SK-N-SH (cell line): ENCODE measurements around the gene IFI16. TPM values are rescaled to one million over a fixed set of nuclear protein-coding genes. Genes with fewer than 3 reads are reported as not detected.

ENCODE experiments used
- CTCF ChIA-PET: fragments of 300-600, 350-600 bp; formaldehyde crosslinking; extraction: SDS; loops from one replicate; lab custom pipeline; 2021; lab: Yijun Ruan, JAX
- POLR2A ChIA-PET: fragments of 350-600 bp; sonication (Branson Sonifier 250); formaldehyde crosslinking; extraction: SDS; loops from one replicate; lab custom pipeline; 2020; ENCODE audit warnings: antibody characterized with exemption, inconsistent platforms; lab: Yijun Ruan, JAX
- DNase-seq: peaks from one replicate; pipeline ENCODE4 v3.0.0; 2012
- H2AFZ ChIP-seq: fragments of 200-600 bp; sonication (generic); 2 replicates; pipeline ENCODE4 v1.8.1; 2016; ENCODE audit warnings: antibody characterized with exemption, mild to moderate bottlenecking, low read depth
- H3F3A ChIP-seq: fragments of 200-600 bp; sonication (generic); replicated peaks from 2 replicates; pipeline ENCODE3; 2016; ENCODE audit warnings: antibody characterized with exemption, mild to moderate bottlenecking; ENCODE audit not compliant: insufficient read depth
- H3K27ac ChIP-seq, 2 experiments: fragments of 200-500 bp in 1 of 2; fragments of 200-600 bp in 1 of 2; sonication (Bioruptor generic) in 1 of 2; sonication (generic), shearing (Covaris generic) in 1 of 2; 2 replicates each; pipeline versions ENCODE4 v1.5.1 to v1.6.1; 2014 to 2016; ENCODE audit warnings: low read depth in 2 of 2, inconsistent platforms in 1 of 2, low read length in 1 of 2, mild to moderate bottlenecking in 1 of 2, mixed read lengths in 1 of 2
- H3K27me3 ChIP-seq: fragments of 200-600 bp; sonication (generic), shearing (Covaris generic); 2 replicates; pipeline ENCODE4 v1.6.1; 2016; ENCODE audit warnings: mixed run types; ENCODE audit not compliant: insufficient read depth
- H3K36me3 ChIP-seq, 2 experiments: fragments of 200-500 bp in 1 of 2; fragments of 200-600 bp in 1 of 2; sonication (Bioruptor generic) in 1 of 2; sonication (generic) in 1 of 2; replicated peaks in 1 of 2; 2 replicates each; pipeline versions ENCODE3 to v1.5.1; 2014 to 2016; ENCODE audit warnings: low read length in 1 of 2, mild to moderate bottlenecking in 1 of 2; ENCODE audit not compliant: insufficient read depth in 2 of 2, control insufficient read depth in 1 of 2
- H3K4me1 ChIP-seq, 2 experiments: fragments of 200-500 bp in 1 of 2; fragments of 200-600 bp in 1 of 2; sonication (Bioruptor generic) in 1 of 2; sonication (generic), shearing (Covaris generic) in 1 of 2; 2 replicates each; pipeline versions ENCODE4 v1.5.1 to v1.6.1; 2014 to 2016; ENCODE audit warnings: low read depth in 1 of 2, low read length in 1 of 2, mixed run types in 1 of 2; ENCODE audit not compliant: insufficient read depth in 2 of 2, control insufficient read depth in 1 of 2
- H3K4me2 ChIP-seq: fragments of 200-600 bp; sonication (generic), shearing (Covaris generic); 2 replicates; pipeline ENCODE4 v1.6.1; 2017; ENCODE audit warnings: mixed run types
- H3K4me3 ChIP-seq, 2 experiments: fragments of 200-500 bp in 1 of 2; fragments of 200-600 bp in 1 of 2; sonication (Bioruptor generic) in 1 of 2; sonication (generic), shearing (Covaris generic) in 1 of 2; 2 replicates each; pipeline versions ENCODE4 v1.5.1 to v1.8.1; 2014 to 2016; ENCODE audit warnings: low read depth in 2 of 2, inconsistent platforms in 1 of 2, low read length in 1 of 2, mild to moderate bottlenecking in 1 of 2, mixed read lengths in 1 of 2, moderate library complexity in 1 of 2
- H3K79me2 ChIP-seq: fragments of 200-600 bp; sonication (generic); 2 replicates; pipeline ENCODE4 v1.8.1; 2017; ENCODE audit warnings: mild to moderate bottlenecking; ENCODE audit not compliant: insufficient read depth
- H3K9ac ChIP-seq: fragments of 200-600 bp; sonication (generic); 2 replicates; pipeline ENCODE4 v1.6.1; 2017; ENCODE audit warnings: mixed run types
- H3K9me2 ChIP-seq: fragments of 200-600 bp; sonication (generic); 2 replicates; pipeline ENCODE4 v1.6.1; 2017; ENCODE audit warnings: mixed run types
- H3K9me3 ChIP-seq: fragments of 200-600 bp; sonication (generic); 2 replicates; pipeline ENCODE4 v1.6.1; 2017; ENCODE audit warnings: mixed run types, mild to moderate bottlenecking, moderate library complexity
- H4K20me1 ChIP-seq: fragments of 200-600 bp; sonication (generic); 2 replicates; pipeline ENCODE4 v1.6.1; 2017; ENCODE audit warnings: mild to moderate bottlenecking, mixed run types; ENCODE audit not compliant: insufficient read depth
- ELF1 ChIP-seq: IDR thresholded peaks from 2 replicates; pipeline ENCODE4 v1.4.0; 2012
- EP300 ChIP-seq, 2 experiments: IDR thresholded peaks; 2 replicates each; pipeline versions ENCODE4 v1.4.0 to v1.6.1; 2012; ENCODE audit warnings: borderline replicate concordance in 1 of 2, low read depth in 1 of 2, low read length in 1 of 2
- EZH2phosphoT487 ChIP-seq: fragments of 200-600 bp; sonication (generic); IDR thresholded peaks from 2 replicates; pipeline ENCODE4 v1.6.1; 2017; ENCODE audit warnings: low read depth, mixed run types, mild to moderate bottlenecking, antibody characterized with exemption, moderate library complexity, borderline replicate concordance
- FOXJ3 ChIP-seq: sonication (generic); formaldehyde crosslinking; IDR thresholded peaks from 2 replicates; pipeline ENCODE4 v1.5.1; 2020; ENCODE audit warnings: mild to moderate bottlenecking, missing genetic modification reagents
- FOXM1 ChIP-seq: IDR thresholded peaks from 2 replicates; pipeline ENCODE4 v1.4.0; 2012; ENCODE audit warnings: low read depth, mild to moderate bottlenecking
- GATA2 ChIP-seq: sonication (generic); formaldehyde crosslinking; IDR thresholded peaks from 2 replicates; pipeline ENCODE4 v1.5.0; 2020; ENCODE audit warnings: mild to moderate bottlenecking, missing genetic modification reagents
- MAX ChIP-seq: IDR thresholded peaks from 2 replicates; pipeline ENCODE4 v1.4.0; 2012; ENCODE audit warnings: low read depth
- MEF2A ChIP-seq: IDR thresholded peaks from 2 replicates; pipeline ENCODE4 v1.4.0; 2012; ENCODE audit warnings: low read depth, borderline replicate concordance
- MXI1 ChIP-seq: IDR thresholded peaks from 2 replicates; pipeline ENCODE4 v1.6.1; 2012; ENCODE audit warnings: mild to moderate bottlenecking, low read depth, low read length, improper control_type of control experiment
- POLR2AphosphoS5 ChIP-seq: IDR thresholded peaks from 2 replicates; pipeline ENCODE4 v1.6.1; 2012; ENCODE audit warnings: low read depth, low read length
- RCOR1 ChIP-seq: fragments of 150-350 bp; IDR thresholded peaks from 2 replicates; pipeline ENCODE4 v1.6.1; 2017; ENCODE audit warnings: antibody characterized with exemption, low read length
- RXRA ChIP-seq: IDR thresholded peaks from 2 replicates; pipeline ENCODE4 v1.4.0; 2012; ENCODE audit warnings: low read depth, mild to moderate bottlenecking, borderline replicate concordance
- SMC3 ChIP-seq: IDR thresholded peaks from 2 replicates; pipeline ENCODE4 v1.6.1; 2012; ENCODE audit warnings: low read depth, low read length, improper control_type of control experiment
- TAF1 ChIP-seq: IDR thresholded peaks from 2 replicates; pipeline ENCODE4 v1.6.1; 2012; ENCODE audit warnings: low read depth, mild to moderate bottlenecking, low read length, moderate library complexity, borderline replicate concordance
- TCF12 ChIP-seq: IDR thresholded peaks from 2 replicates; pipeline ENCODE4 v1.4.0; 2012
- TEAD4 ChIP-seq: IDR thresholded peaks from 2 replicates; pipeline ENCODE4 v1.4.0; 2012; ENCODE audit warnings: mild to moderate bottlenecking, borderline replicate concordance; ENCODE audit not compliant: insufficient read depth
- YY1 ChIP-seq: IDR thresholded peaks from 2 replicates; pipeline ENCODE4 v1.4.0; 2012; ENCODE audit warnings: low read depth, mild to moderate bottlenecking
- WGBS: methylation state at CpG from one replicate; pipeline ENCODE4 v1.1.6; 2017; ENCODE audit warnings: low lambda C conversion rate; 5-methylcytosine and 5-hydroxymethylcytosine counted together
- polyA plus RNA-seq, 3 experiments: library from polyadenylated mRNA; depleted of rRNA; stranded (reverse); fragments of >200 nt; gene quantifications; 2 replicates each; pipeline ENCODE4 v1.2.3, GENCODE V29; 2012
- TF ChIP-seq, protein P1 (sequence below): IDR thresholded peaks from 2 replicates; pipeline ENCODE4 v1.4.0; 2012; ENCODE audit warnings: low read depth, borderline replicate concordance
- TF ChIP-seq, protein P2 (sequence below): fragments of 150-350 bp; IDR thresholded peaks from 2 replicates; pipeline ENCODE4 v1.6.1; 2016; ENCODE audit warnings: mild to moderate bottlenecking, low read depth, low read length

IFI16 gene
- polyA plus RNA-seq, 1 of the 3 experiments (the other 2 are of a cell fraction), result 56.1 TPM

GRCh38 chr1:159077120-159077961, 67.6 kb downstream of the IFI16 start:
- H3K36me3 ChIP-seq, result no peaks in the 10 kb centered on the region
- TF ChIP-seq MEF2A (no peak), SMC3 (no peak), MAX (peak; percentile 34; the same call in 1 of the 2 replicates), POLR2AphosphoS5 (peak; percentile 60; the same call in 1 of the 2 replicates), RCOR1 (no peak), MXI1 (no peak), EP300 (IDR thresholded peaks at IDR 0.05; ENCODE audit: borderline replicate concordance in 1 of 2, low read depth in 1 of 2, low read length in 1 of 2) (no peak; a peak in 1 of 4 replicates), FOXM1 (no peak), YY1 (peak; percentile 91)
- TF ChIP-seq, all 33 proteins: peak for 3
- DNase-seq, result no peak
- H3F3A ChIP-seq, result peaks cover 25% of the 10 kb centered on the region
- no peaks in the 10 kb centered on the region for H4K20me1 ChIP-seq
- H3K9ac ChIP-seq, result peak overlapping the region; percentile 51
- peak overlapping the region; percentile 69 for H3K4me2 ChIP-seq
- H3K4me3 ChIP-seq, result peak overlapping the region; percentile 22 to 35; a peak in 2 of 4 replicates
- peak overlapping the region; percentile 95 for H2AFZ ChIP-seq
- H3K4me1 ChIP-seq, result peaks cover 4 to 23% of the 10 kb centered on the region in 2 experiments; a peak in 3 of 4 replicates
- WGBS, result 23% methylated on average over 11 of the region's 12 CpGs
- peak overlapping the region; percentile 89 to 91 for H3K27ac ChIP-seq
- no peaks in the 10 kb centered on the region for H3K9me2 ChIP-seq
- H3K9me3 ChIP-seq, result no peaks in the 10 kb centered on the region
- CTCF ChIA-PET, result no interaction called here
- H3K27me3 ChIP-seq, result no peaks in the 10 kb centered on the region
- POLR2A ChIA-PET, result no interaction called here
- H3K79me2 ChIP-seq, result no peaks in the 10 kb centered on the region

- Histone ChIP-seq H3K36me3 (no peaks in the 10 kb centered on the region), H2AFZ (no peak overlapping the region), H3K4me2 (no peak overlapping the region), H3K4me1 (peaks cover 4 to 23% of the 10 kb centered on the region in 2 experiments; a peak in 3 of 4 replicates), H3K27ac (no peak overlapping the region), H3K79me2 (no peaks in the 10 kb centered on the region), H3K9me2 (no peaks in the 10 kb centered on the region), H4K20me1 (no peaks in the 10 kb centered on the region), H3K9ac (no peak overlapping the region), H3F3A (peaks cover 25% of the 10 kb centered on the region), H3K9me3 (no peaks in the 10 kb centered on the region), H3K4me3 (no peak overlapping the region), H3K27me3 (no peaks in the 10 kb centered on the region)
- no peak for DNase-seq
- ChIA-PET POLR2A (no interaction called here), CTCF (interaction anchor here (0.8 kb wide), 1 partner anchor 876 kb away, joined by 3 read pairs; no protein-coding TSS in a partner anchor)
- 46% methylated on average over 1 of the region's 1 CpG for WGBS
- TF ChIP-seq, protein P1, sequence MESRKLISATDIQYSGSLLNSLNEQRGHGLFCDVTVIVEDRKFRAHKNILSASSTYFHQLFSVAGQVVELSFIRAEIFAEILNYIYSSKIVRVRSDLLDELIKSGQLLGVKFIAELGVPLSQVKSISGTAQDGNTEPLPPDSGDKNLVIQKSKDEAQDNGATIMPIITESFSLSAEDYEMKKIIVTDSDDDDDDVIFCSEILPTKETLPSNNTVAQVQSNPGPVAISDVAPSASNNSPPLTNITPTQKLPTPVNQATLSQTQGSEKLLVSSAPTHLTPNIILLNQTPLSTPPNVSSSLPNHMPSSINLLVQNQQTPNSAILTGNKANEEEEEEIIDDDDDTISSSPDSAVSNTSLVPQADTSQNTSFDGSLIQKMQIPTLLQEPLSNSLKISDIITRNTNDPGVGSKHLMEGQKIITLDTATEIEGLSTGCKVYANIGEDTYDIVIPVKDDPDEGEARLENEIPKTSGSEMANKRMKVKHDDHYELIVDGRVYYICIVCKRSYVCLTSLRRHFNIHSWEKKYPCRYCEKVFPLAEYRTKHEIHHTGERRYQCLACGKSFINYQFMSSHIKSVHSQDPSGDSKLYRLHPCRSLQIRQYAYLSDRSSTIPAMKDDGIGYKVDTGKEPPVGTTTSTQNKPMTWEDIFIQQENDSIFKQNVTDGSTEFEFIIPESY, result no peak
- TF ChIP-seq TCF12, result no peak
- no peak for TF ChIP-seq ELF1
- no peak for TF ChIP-seq MXI1
- no peak for TF ChIP-seq RCOR1
- TF ChIP-seq GATA2 (CRISPR knock-in tag), result no peak
- TF ChIP-seq FOXJ3, result no peak
- no peak for TF ChIP-seq RXRA
- TF ChIP-seq TEAD4, result no peak
- no peak for TF ChIP-seq EZH2phosphoT487
- TF ChIP-seq, protein P2, sequence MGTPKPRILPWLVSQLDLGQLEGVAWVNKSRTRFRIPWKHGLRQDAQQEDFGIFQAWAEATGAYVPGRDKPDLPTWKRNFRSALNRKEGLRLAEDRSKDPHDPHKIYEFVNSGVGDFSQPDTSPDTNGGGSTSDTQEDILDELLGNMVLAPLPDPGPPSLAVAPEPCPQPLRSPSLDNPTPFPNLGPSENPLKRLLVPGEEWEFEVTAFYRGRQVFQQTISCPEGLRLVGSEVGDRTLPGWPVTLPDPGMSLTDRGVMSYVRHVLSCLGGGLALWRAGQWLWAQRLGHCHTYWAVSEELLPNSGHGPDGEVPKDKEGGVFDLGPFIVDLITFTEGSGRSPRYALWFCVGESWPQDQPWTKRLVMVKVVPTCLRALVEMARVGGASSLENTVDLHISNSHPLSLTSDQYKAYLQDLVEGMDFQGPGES, result no peak
- no peak for TF ChIP-seq TAF1
Observed at GRCh38 chr1:159079525-159079924, 69.8 kb downstream of the IFI16 start.
